Hematopoietic multipotent progenitor cell treated with erythropoietin and hydrocortisone succinate and interleukin-3 and kit ligand, for 17 days (in vitro differentiated cells): ENCODE data around the gene SEMA5A.

Source experiments
- DNase-seq: peaks from one replicate; pipeline ENCODE4 v3.0.0-alpha.2; 2015; ENCODE audit warnings: low spot score

SEMA5A gene

GRCh38 chr5:9105851-9106250 lies 440.0 kb downstream of the SEMA5A start:
- DNase-seq: no peak

GRCh38 chr5:9104571-9105339 lies 441.1 kb downstream of the SEMA5A start:
- no peak for DNase-seq

- DNase-seq: no peak
Measured at GRCh38 chr5:9103290-9103689, 442.6 kb downstream of the SEMA5A start.

- no peak for DNase-seq
Measured at GRCh38 chr5:9099689-9100088, 446.2 kb downstream of the SEMA5A start.

GRCh38 chr5:9098990-9099389 lies 446.9 kb downstream of the SEMA5A start:
- DNase-seq: no peak

GRCh38 chr5:9094582-9094981 lies 451.3 kb downstream of the SEMA5A start:
- DNase-seq: no peak

- DNase-seq: no peak
Measured at GRCh38 chr5:9091896-9092662, 453.8 kb downstream of the SEMA5A start.

GRCh38 chr5:9090381-9091026 lies 455.4 kb downstream of the SEMA5A start:
- DNase-seq: no peak

- no peak for DNase-seq
Measured at GRCh38 chr5:9089893-9090292, 456.0 kb downstream of the SEMA5A start.

GRCh38 chr5:9082996-9083395 lies 462.9 kb downstream of the SEMA5A start:
- DNase-seq: no peak

GRCh38 chr5:9072701-9073100 lies 473.2 kb downstream of the SEMA5A start:
- no peak for DNase-seq

GRCh38 chr5:9071524-9071923 lies 474.4 kb downstream of the SEMA5A start:
- DNase-seq: no peak

- no peak for DNase-seq
Measured at GRCh38 chr5:9071074-9071473, 474.8 kb downstream of the SEMA5A start.

GRCh38 chr5:9069650-9070049 lies 476.2 kb downstream of the SEMA5A start:
- no peak for DNase-seq

- no peak for DNase-seq
Measured at GRCh38 chr5:9067154-9067553, 478.7 kb downstream of the SEMA5A start.

GRCh38 chr5:9066349-9066748 lies 479.5 kb downstream of the SEMA5A start:
- no peak for DNase-seq

GRCh38 chr5:9063615-9064245 lies 482.1 kb downstream of the SEMA5A start:
- no peak for DNase-seq

GRCh38 chr5:9062873-9063272 lies 483.0 kb downstream of the SEMA5A start:
- no peak for DNase-seq

GRCh38 chr5:9059920-9060691 lies 485.8 kb downstream of the SEMA5A start:
- DNase-seq: no peak

GRCh38 chr5:9058666-9059065 lies 487.2 kb downstream of the SEMA5A start:
- DNase-seq: no peak

- no peak for DNase-seq
Measured at GRCh38 chr5:9058161-9058560, 487.7 kb downstream of the SEMA5A start.
